ENCODE results near the gene DENND6A.
A peak's percentile ranks its signal among the peaks of the same experiment; 100 is the strongest.
"Not testable (repeated sequence)": the region's sequence is repeated elsewhere in the genome, so short reads cannot be mapped to it uniquely, and the experiment has no call there.

DENND6A gene

GRCh38 chr3:57692396-57693147 lies at the start of gene DENND6A:
Gene DENND6A (minus strand): TSS chr3:57693077. CDS start chr3:57693018, 59 bp downstream.
- DNase-seq (ENCODE audit: low read depth in 2 of 2): peak; percentile 93 to 97

- DNase-seq (ENCODE audit: low read depth in 2 of 2): no peak
These were observed 47.1 kb upstream of the DENND6A start for GRCh38 chr3:57740027-57740426.

GRCh38 chr3:57738391-57738790 lies 45.5 kb upstream of the DENND6A start:
- no peak for DNase-seq (ENCODE audit: low read depth in 2 of 2)

GRCh38 chr3:57737840-57738239 lies 45.0 kb upstream of the DENND6A start:
- no peak for DNase-seq (ENCODE audit: low read depth in 2 of 2)

GRCh38 chr3:57735405-57735804 lies 42.5 kb upstream of the DENND6A start:
- no peak for DNase-seq (ENCODE audit: low read depth in 2 of 2)

GRCh38 chr3:57733790-57734189 lies 40.9 kb upstream of the DENND6A start:
- DNase-seq (ENCODE audit: low read depth in 2 of 2): no peak

GRCh38 chr3:57731311-57731710 lies 38.4 kb upstream of the DENND6A start:
- DNase-seq (ENCODE audit: low read depth in 2 of 2): no peak

GRCh38 chr3:57730682-57731081 lies 37.8 kb upstream of the DENND6A start:
- no peak for DNase-seq (ENCODE audit: low read depth in 2 of 2)

GRCh38 chr3:57729334-57730045 lies 36.6 kb upstream of the DENND6A start:
- DNase-seq (ENCODE audit: low read depth in 2 of 2): no peak

- DNase-seq (ENCODE audit: low read depth in 2 of 2): no peak
These were observed 34.2 kb upstream of the DENND6A start for GRCh38 chr3:57727106-57727505.

- DNase-seq (ENCODE audit: low read depth in 2 of 2): no peak
These were observed 33.5 kb upstream of the DENND6A start for GRCh38 chr3:57726397-57726796.

- DNase-seq (ENCODE audit: low read depth in 2 of 2): no peak
These were observed 25.2 kb upstream of the DENND6A start for GRCh38 chr3:57718118-57718517.

GRCh38 chr3:57717205-57717868 lies 24.5 kb upstream of the DENND6A start:
- DNase-seq (ENCODE audit: low read depth in 2 of 2): no peak

- no peak for DNase-seq (ENCODE audit: low read depth in 2 of 2)
These were observed 22.8 kb upstream of the DENND6A start for GRCh38 chr3:57715686-57716085.

- no peak for DNase-seq (ENCODE audit: low read depth in 2 of 2)
These were observed 16.7 kb upstream of the DENND6A start for GRCh38 chr3:57709559-57709958.

- DNase-seq (ENCODE audit: low read depth in 2 of 2): no peak
These were observed 16.2 kb upstream of the DENND6A start for GRCh38 chr3:57709031-57709430.

- DNase-seq (ENCODE audit: low read depth in 2 of 2): no peak
These were observed 13.6 kb upstream of the DENND6A start for GRCh38 chr3:57706462-57706861.

- DNase-seq (ENCODE audit: low read depth in 2 of 2): not testable (repeated sequence)
These were observed 12.5 kb upstream of the DENND6A start for GRCh38 chr3:57705351-57705750.

GRCh38 chr3:57701781-57702180 lies 8.9 kb upstream of the DENND6A start:
- no peak for DNase-seq (ENCODE audit: low read depth in 2 of 2)

GRCh38 chr3:57700737-57701136 lies 7.9 kb upstream of the DENND6A start:
- no peak for DNase-seq (ENCODE audit: low read depth in 2 of 2)

GRCh38 chr3:57699591-57699990 lies 6.7 kb upstream of the DENND6A start:
- DNase-seq (ENCODE audit: low read depth in 2 of 2): no peak

- no peak for DNase-seq (ENCODE audit: low read depth in 2 of 2)
These were observed 4.0 kb upstream of the DENND6A start for GRCh38 chr3:57696801-57697321.

Measured in stimulated activated CD4-positive, alpha-beta T cell treated with anti-CD3 and anti-CD28 coated beads, Interleukin-4, amount 100 ng/mL, for 48 hours (primary cell).